ENCODE measurements around the gene CPLANE1. TPM values are rescaled to one million over a fixed set of nuclear protein-coding genes. Genes with fewer than 3 reads are reported as not detected.

The CPLANE1 gene
- total RNA-seq, 1 experiment from 2014 or later = 3.5 TPM

- CTCF ChIA-PET = no interaction called here
- Histone ChIP-seq H3K79me2 (ENCODE audit: insufficient read depth, low read length) (no peaks in the 10 kb centered on the region), H2AFZ (ENCODE audit: low read depth, low read length, poor library complexity, severe bottlenecking) (no peak overlapping the region), H3K27me3 (ENCODE audit: insufficient read depth, low read length) (no peaks in the 10 kb centered on the region), H3K9me2 (ENCODE audit: insufficient read depth) (no peaks in the 10 kb centered on the region), H3K9ac (ENCODE audit: low read length) (no peak overlapping the region), H3K9me3 (ENCODE audit: control insufficient read depth in 1 of 2, insufficient read depth in 1 of 2, low read depth in 1 of 2, low read length in 2 of 2) (no peaks in the 10 kb centered on the region), H3K36me3 (ENCODE audit: control insufficient read depth in 1 of 2, insufficient read depth in 2 of 2, low read length in 2 of 2) (no peaks in the 10 kb centered on the region; a peak in 1 of 4 replicates), H3K4me1 (ENCODE audit: control insufficient read depth in 1 of 2, insufficient read depth in 2 of 2, low read length in 2 of 2) (no peaks in the 10 kb centered on the region), H3K27ac (ENCODE audit: low read depth, low read length) (no peak overlapping the region), H4K20me1 (ENCODE audit: insufficient read depth) (no peaks in the 10 kb centered on the region), H3K4me3 (replicated peaks in 1 of 2; ENCODE audit: low read depth in 1 of 2, low read length in 2 of 2) (no peak overlapping the region), H3K4me2 (ENCODE audit: low read length) (no peak overlapping the region)
- RAD21 ChIA-PET (ENCODE audit: low non-redundant PET in 1 of 2, low total read pairs in 2 of 2, uncharacterized antibody in 2 of 2, unreplicated experiment in 2 of 2) = no interaction called here
- ATAC-seq (no peak), DNase-seq (ENCODE audit: low read depth, low spot score) (no peak)
- TF ChIP-seq JUND (IDR thresholded peaks at IDR 0.05) (no peak), EGR1 (IDR thresholded peaks at IDR 0.05; ENCODE audit: low read depth) (no peak), MAX (IDR thresholded peaks at IDR 0.05) (no peak), SP1 (IDR thresholded peaks at IDR 0.05; ENCODE audit: low read depth) (no peak), CTCF (IDR thresholded peaks at IDR 0.05 in 2 of 3, conservative IDR thresholded peaks at IDR 0.05 in 1 of 3; ENCODE audit: borderline replicate concordance in 1 of 3, insufficient read depth in 1 of 3, low read depth in 2 of 3, low read length in 2 of 3) (no peak), ATF3 (IDR thresholded peaks at IDR 0.05) (no peak), POLR2A (IDR thresholded peaks at IDR 0.05; ENCODE audit: borderline replicate concordance, extremely low read depth, insufficient read depth, insufficient read length) (no peak), TCF7L2 (IDR thresholded peaks at IDR 0.05; ENCODE audit: borderline replicate concordance, extremely low read depth, insufficient read depth, insufficient read length) (no peak), EZH2phosphoT487 (IDR thresholded peaks at IDR 0.05; ENCODE audit: borderline replicate concordance) (no peak), POLR2AphosphoS5 (IDR thresholded peaks at IDR 0.05; ENCODE audit: low read depth, low read length) (no peak), SRF (IDR thresholded peaks at IDR 0.05; ENCODE audit: low read depth) (no peak), REST (IDR thresholded peaks at IDR 0.05; ENCODE audit: low read depth) (no peak), EZH2 (IDR thresholded peaks at IDR 0.05) (no peak), YY1 (IDR thresholded peaks at IDR 0.05; ENCODE audit: extremely low read depth, insufficient replicate concordance, low read depth, low read length) (no peak)
- POLR2A ChIA-PET = interaction anchor here (0.6 kb wide), 1 partner anchor 100 kb away, joined by 3 read pairs; no protein-coding TSS in a partner anchor
- no TSS peak for BruUV-seq (replicated peaks)
- intact Hi-C loops (cut with micrococcal nuclease) = no loop called here
These were observed 40.0 kb downstream of the CPLANE1 start for GRCh38 chr5:37208883-37209797.

Measured in HCT116 (cell line).